Upper lobe of left lung (tissue), 6 donors: ENCODE results near the gene KCNAB2. TPM values are rescaled to one million over a fixed set of nuclear protein-coding genes. Genes with fewer than 3 reads are reported as not detected.

Experiments used
- ATAC-seq, 2 donors: fragments of 200-7000 bp; cut with Tn5 transposase; one replicate each; pipeline ENCODE4 v1.9.1; 2022; ENCODE audit warnings: mild to moderate bottlenecking in 2 of 2, moderate library complexity in 2 of 2; ENCODE audit not compliant: low FRiP score in 2 of 2
- DNase-seq, 2 donors: peaks; one replicate each; pipeline ENCODE4 v3.0.0-alpha.2; 2019 to 2020
- H3K27ac ChIP-seq, 4 donors: fragments of 200-600 bp; sonication (generic); one replicate each; pipeline ENCODE4 v1.5.1; 2016 to 2019
- H3K27me3 ChIP-seq, 4 donors: fragments of 200-600 bp; sonication (generic); one replicate each; pipeline ENCODE4 v1.5.1; 2017 to 2019
- H3K36me3 ChIP-seq, 4 donors: fragments of 200-600 bp; sonication (generic); one replicate each; pipeline ENCODE4 v1.5.1; 2016 to 2019
- H3K4me1 ChIP-seq, 4 donors: fragments of 200-600 bp; sonication (generic); one replicate each; pipeline ENCODE4 v1.5.1; 2018 to 2019
- H3K4me3 ChIP-seq, 4 donors: fragments of 200-600 bp; sonication (generic); one replicate each; pipeline ENCODE4 v1.5.1; 2017 to 2019; ENCODE audit warnings: mild to moderate bottlenecking in 2 of 4, moderate library complexity in 1 of 4
- H3K9me3 ChIP-seq, 4 donors: fragments of 200-600 bp; sonication (generic); one replicate each; pipeline ENCODE4 v1.5.1; 2018 to 2019
- EP300 ChIP-seq, 4 donors: sonication (generic); formaldehyde crosslinking; IDR thresholded peaks; one replicate each; pipeline ENCODE4 v1.5.1; 2017; ENCODE audit warnings: antibody characterized with exemption in 4 of 4, control low read depth in 2 of 4
- POLR2A ChIP-seq, 4 donors: fragments of 450-650 bp; IDR thresholded peaks; one replicate each; pipeline ENCODE4 v1.5.1; 2016 to 2017; ENCODE audit warnings: antibody characterized with exemption in 4 of 4, mild to moderate bottlenecking in 2 of 4
- POLR2AphosphoS5 ChIP-seq, 2 donors: sonication (generic); formaldehyde crosslinking; IDR thresholded peaks; one replicate each; pipeline ENCODE4 v1.5.1; 2017; ENCODE audit warnings: antibody characterized with exemption in 2 of 2
- WGBS, 2 donors: methylation state at CpG; one replicate each; pipeline ENCODE4 v1.1.5; 2017 to 2018; 5-methylcytosine and 5-hydroxymethylcytosine counted together
- total RNA-seq, 6 donors: library from RNA; depleted of rRNA in 4 of 6; stranded (reverse); fragments of >200 nt in 4 of 6; gene quantifications; one replicate each; pipeline versions ENCODE4 v1.1.0 to v1.2.1, GENCODE V29; 2016 to 2021
- TF ChIP-seq, protein P1 (sequence below), 6 experiments: fragments of 450-650 bp in 4 of 6; fragments of 200-600 bp in 2 of 6; sonication (generic) in 2 of 6; IDR thresholded peaks; one replicate each; pipeline ENCODE4 v1.5.1; 2016 to 2019; ENCODE audit warnings: antibody characterized with exemption in 6 of 6
- donor health status: DM: no; HTN: no; CAD: no; lungs with moderate emphysema.
- donor health status: DM: no; HTN: yes; CAD: no; lungs with severe emphysema.

KCNAB2 gene
- total RNA-seq, 6 donors from 2014 or later = 36.9 to 129 (median 97.8) TPM

DNA sequence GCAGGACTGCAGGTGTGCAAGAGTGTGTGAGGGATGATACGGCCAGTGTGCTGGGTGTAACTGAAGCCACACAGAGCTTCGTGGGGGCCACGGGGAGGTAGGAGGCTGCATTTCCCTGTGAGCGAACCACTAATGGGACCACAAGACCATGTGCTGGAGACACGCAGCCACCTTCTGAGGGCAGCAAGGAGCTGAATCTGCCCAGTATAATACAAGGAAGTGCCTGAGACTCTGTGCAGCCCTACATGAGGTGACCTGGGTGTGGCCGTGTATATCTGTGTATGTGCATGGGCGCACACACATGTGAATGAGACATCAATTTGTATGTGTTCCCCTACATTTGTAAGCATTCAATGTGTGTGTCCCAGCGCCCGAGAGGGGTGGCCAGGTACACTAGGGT is 83.6 kb downstream of the KCNAB2 start:
- Histone ChIP-seq H3K9me3 (peaks cover 0 to 6% (median 2%) of the 10 kb centered on the region in 4 donors), H3K27ac (no peak overlapping the region), H3K36me3 (no peaks in the 10 kb centered on the region), H3K4me3 (no peak overlapping the region), H3K4me1 (peaks cover 3 to 10% (median 6%) of the 10 kb centered on the region in 4 donors), H3K27me3 (no peaks in the 10 kb centered on the region)
- no peak for ATAC-seq
- no peak for TF ChIP-seq POLR2A (IDR thresholded peaks at IDR 0.05)
- TF ChIP-seq POLR2AphosphoS5 (IDR thresholded peaks at IDR 0.05) = no peak
- no peak for TF ChIP-seq EP300 (IDR thresholded peaks at IDR 0.05)
- TF ChIP-seq, protein P1, sequence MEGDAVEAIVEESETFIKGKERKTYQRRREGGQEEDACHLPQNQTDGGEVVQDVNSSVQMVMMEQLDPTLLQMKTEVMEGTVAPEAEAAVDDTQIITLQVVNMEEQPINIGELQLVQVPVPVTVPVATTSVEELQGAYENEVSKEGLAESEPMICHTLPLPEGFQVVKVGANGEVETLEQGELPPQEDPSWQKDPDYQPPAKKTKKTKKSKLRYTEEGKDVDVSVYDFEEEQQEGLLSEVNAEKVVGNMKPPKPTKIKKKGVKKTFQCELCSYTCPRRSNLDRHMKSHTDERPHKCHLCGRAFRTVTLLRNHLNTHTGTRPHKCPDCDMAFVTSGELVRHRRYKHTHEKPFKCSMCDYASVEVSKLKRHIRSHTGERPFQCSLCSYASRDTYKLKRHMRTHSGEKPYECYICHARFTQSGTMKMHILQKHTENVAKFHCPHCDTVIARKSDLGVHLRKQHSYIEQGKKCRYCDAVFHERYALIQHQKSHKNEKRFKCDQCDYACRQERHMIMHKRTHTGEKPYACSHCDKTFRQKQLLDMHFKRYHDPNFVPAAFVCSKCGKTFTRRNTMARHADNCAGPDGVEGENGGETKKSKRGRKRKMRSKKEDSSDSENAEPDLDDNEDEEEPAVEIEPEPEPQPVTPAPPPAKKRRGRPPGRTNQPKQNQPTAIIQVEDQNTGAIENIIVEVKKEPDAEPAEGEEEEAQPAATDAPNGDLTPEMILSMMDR (IDR thresholded peaks at IDR 0.05) = no peak
- 69 to 74% methylated on average over 9 of the region's 9 CpGs for WGBS, 2 donors
- DNase-seq = no peak

DNA sequence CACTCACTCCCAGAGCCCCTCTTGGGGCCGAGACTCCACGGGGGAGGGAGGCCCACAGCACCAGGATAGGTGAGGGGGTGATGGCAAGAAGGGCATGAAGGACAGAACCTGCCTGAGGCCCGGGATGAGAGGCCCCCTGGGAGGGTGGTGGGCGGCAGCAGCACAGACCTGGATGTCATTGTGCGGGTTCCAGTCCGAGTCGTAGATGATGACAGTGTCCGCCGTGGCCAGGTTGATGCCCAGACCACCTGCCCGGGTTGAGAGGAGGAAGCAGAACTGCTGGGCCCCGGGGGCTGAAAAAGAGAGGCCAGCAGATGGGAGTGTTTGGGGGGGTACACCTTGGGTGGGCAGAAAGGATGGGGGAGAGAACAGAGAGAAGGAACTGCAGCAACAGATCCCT is 84.3 kb downstream of the KCNAB2 start:
- Histone ChIP-seq H3K4me1 (peaks cover 3 to 10% (median 6%) of the 10 kb centered on the region in 4 donors), H3K9me3 (peaks cover 0 to 6% (median 2%) of the 10 kb centered on the region in 4 donors), H3K27me3 (no peaks in the 10 kb centered on the region), H3K27ac (no peak overlapping the region), H3K36me3 (no peaks in the 10 kb centered on the region), H3K4me3 (no peak overlapping the region)
- TF ChIP-seq, protein P1 (IDR thresholded peaks at IDR 0.05) = no peak
- TF ChIP-seq EP300 (IDR thresholded peaks at IDR 0.05) (no peak), POLR2A (IDR thresholded peaks at IDR 0.05) (no peak), POLR2AphosphoS5 (IDR thresholded peaks at IDR 0.05) (no peak)
- 73 to 79% methylated on average over 11 of the region's 11 CpGs for WGBS, 2 donors
- DNase-seq (no peak), ATAC-seq (no peak)

DNA sequence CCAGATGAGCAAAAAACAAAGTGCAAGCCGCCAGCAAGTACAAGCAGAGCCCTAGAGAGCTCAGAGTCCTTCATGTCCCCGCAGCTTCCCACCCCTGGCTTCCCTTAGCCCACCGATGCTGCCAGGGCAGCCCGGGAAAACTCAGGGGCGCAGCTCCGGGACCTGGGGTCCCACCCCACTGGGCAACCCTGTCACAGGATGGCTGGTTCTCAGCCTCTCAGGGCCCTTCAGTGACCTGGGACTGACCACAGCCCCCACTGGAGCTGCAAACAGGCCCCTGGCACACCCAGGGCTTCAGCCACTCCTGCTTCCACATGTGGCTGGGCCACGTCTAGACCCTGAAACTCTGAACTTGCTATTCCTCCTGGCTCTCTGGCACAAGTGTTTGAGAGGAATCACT is 84.9 kb downstream of the KCNAB2 start:
- Histone ChIP-seq H3K27me3 (no peaks in the 10 kb centered on the region), H3K4me1 (peaks cover 3 to 10% (median 6%) of the 10 kb centered on the region in 4 donors), H3K27ac (no peak overlapping the region), H3K4me3 (no peak overlapping the region), H3K9me3 (peaks cover 0 to 6% (median 2%) of the 10 kb centered on the region in 4 donors), H3K36me3 (no peaks in the 10 kb centered on the region)
- TF ChIP-seq POLR2AphosphoS5 (IDR thresholded peaks at IDR 0.05) = no peak
- no peak for TF ChIP-seq EP300 (IDR thresholded peaks at IDR 0.05)
- TF ChIP-seq, protein P1 (IDR thresholded peaks at IDR 0.05) = no peak
- no peak for TF ChIP-seq POLR2A (IDR thresholded peaks at IDR 0.05)
- WGBS, 2 donors = 84 to 89% methylated on average over 4 to 7 of the region's 7 CpGs
- no peak for DNase-seq
- ATAC-seq = no peak

DNA sequence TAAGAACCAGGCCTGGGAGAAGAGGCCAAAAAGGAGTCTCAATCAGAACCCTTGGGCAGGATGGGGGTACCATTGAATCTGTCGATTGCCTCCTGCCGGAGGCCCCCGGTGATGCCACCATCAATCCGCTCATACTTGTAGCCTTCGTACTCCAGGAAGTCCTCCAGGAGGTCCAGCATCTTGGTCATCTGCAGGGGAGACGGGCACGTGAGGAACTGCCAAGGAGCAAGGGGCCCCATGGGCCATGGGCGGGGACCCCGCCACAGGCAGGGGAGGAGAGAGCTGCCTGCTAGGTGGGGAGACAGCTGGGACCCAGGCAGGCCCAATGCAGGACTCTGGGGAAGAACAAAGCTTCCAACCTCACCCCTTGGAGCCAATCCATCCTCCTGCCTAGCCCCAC is 85.9 kb downstream of the KCNAB2 start:
- WGBS, 2 donors = 80 to 91% methylated on average over 1 to 8 of the region's 9 CpGs

More for the DNA sequence above, 85.9 kb downstream of the KCNAB2 start:
- DNase-seq = no peak
- H3K27ac ChIP-seq = no peak overlapping the region
- no peak overlapping the region for H3K4me3 ChIP-seq
- H3K9me3 ChIP-seq = peaks cover 0 to 6% (median 2%) of the 10 kb centered on the region in 4 donors
- H3K27me3 ChIP-seq = no peaks in the 10 kb centered on the region
- H3K36me3 ChIP-seq = no peaks in the 10 kb centered on the region
- no peak for ATAC-seq
- TF ChIP-seq POLR2AphosphoS5 (IDR thresholded peaks at IDR 0.05) (no peak), POLR2A (IDR thresholded peaks at IDR 0.05) (no peak), EP300 (IDR thresholded peaks at IDR 0.05) (no peak)
- TF ChIP-seq, protein P1 (IDR thresholded peaks at IDR 0.05) = no peak
- peaks cover 3 to 10% (median 6%) of the 10 kb centered on the region in 4 donors for H3K4me1 ChIP-seq
